Measurements from ENCODE around the gene KLHDC1. TPM values are rescaled to one million over a fixed set of nuclear protein-coding genes. Genes with fewer than 3 reads are reported as not detected.

Gene KLHDC1
- polyA plus RNA-seq, 1 donor, result 6.0 TPM

- DNase-seq, result no peak
Measured at GRCh38 chr14:49792618-49793017, 99.7 kb downstream of the KLHDC1 start.

- no peak for DNase-seq
Measured at GRCh38 chr14:49796025-49796424, 103.1 kb downstream of the KLHDC1 start.

Other genes with a start within 250 kb of the KLHDC1 start
- gene RPS29, start 106.7 kb upstream of the KLHDC1 start, polyA plus RNA-seq (ENCODE audit: insufficient read length), result 1,715 TPM
- gene LRR1, start 94.2 kb upstream of the KLHDC1 start, polyA plus RNA-seq (ENCODE audit: insufficient read length), result 7.4 TPM
- gene RPL36AL, start 72.5 kb upstream of the KLHDC1 start, polyA plus RNA-seq (ENCODE audit: insufficient read length), result 150 TPM
- 22.4 TPM for gene MGAT2, start 72.3 kb upstream of the KLHDC1 start, polyA plus RNA-seq (ENCODE audit: insufficient read length)
- 7.7 TPM for gene DNAAF2, start 57.9 kb upstream of the KLHDC1 start, polyA plus RNA-seq (ENCODE audit: insufficient read length)
- 8.0 TPM for gene POLE2, start 4.9 kb upstream of the KLHDC1 start, polyA plus RNA-seq (ENCODE audit: insufficient read length)
- gene KLHDC2, start 75.0 kb downstream of the KLHDC1 start, polyA plus RNA-seq (ENCODE audit: insufficient read length), result 73.5 TPM
- gene NEMF, start 159.7 kb downstream of the KLHDC1 start, polyA plus RNA-seq (ENCODE audit: insufficient read length), result 38.2 TPM
- 32.4 TPM for gene ARF6, start 200.0 kb downstream of the KLHDC1 start, polyA plus RNA-seq (ENCODE audit: insufficient read length)